Calu3 (cell line): ENCODE results near the gene ALG5. TPM values are rescaled to one million over a fixed set of nuclear protein-coding genes. Genes with fewer than 3 reads are reported as not detected.
A peak's percentile ranks its signal among the peaks of the same experiment; 100 is the strongest.

ENCODE experiments used
- BruUV-seq: library from RNA; stranded (reverse); fragments of 400-500 nt; replicated peaks from 2 replicates; lab custom pipeline; 2021; lab: Mats Ljungman, UMichigan
- CTCF ChIA-PET: fragments of 300-600 bp; sonication (Branson Sonifier 250); formaldehyde crosslinking; loops from one replicate; lab custom pipeline; 2022; ENCODE audit warnings: antibody characterized with exemption; lab: Charles Lee
- DNase-seq: peaks from one replicate; pipeline ENCODE4 v3.0.0; 2022
- H3K27ac Mint-ChIP-seq: one replicate; pipeline ENCODE4 v1.8.0; 2022; ENCODE audit warnings: mixed read lengths; ENCODE audit not compliant: unreplicated experiment
- H3K27me3 Mint-ChIP-seq: one replicate; pipeline ENCODE4 v1.8.0; 2022; ENCODE audit warnings: mixed read lengths; ENCODE audit not compliant: unreplicated experiment
- H3K36me3 Mint-ChIP-seq: one replicate; pipeline ENCODE4 v1.8.0; 2022; ENCODE audit warnings: mild to moderate bottlenecking, moderate library complexity, mixed read lengths; ENCODE audit not compliant: insufficient read depth, unreplicated experiment
- H3K4me1 Mint-ChIP-seq: one replicate; pipeline ENCODE4 v1.8.0; 2022; ENCODE audit warnings: mild to moderate bottlenecking, low read depth, mixed read lengths; ENCODE audit not compliant: unreplicated experiment
- H3K4me3 Mint-ChIP-seq: one replicate; pipeline ENCODE4 v1.8.0; 2022; ENCODE audit warnings: mild to moderate bottlenecking, low read depth, moderate library complexity, mixed read lengths; ENCODE audit not compliant: unreplicated experiment
- H3K9me3 Mint-ChIP-seq: one replicate; pipeline ENCODE4 v1.8.0; 2022; ENCODE audit warnings: low read depth, mixed read lengths; ENCODE audit not compliant: unreplicated experiment
- intact Hi-C: fragments of 100-400 bp; cut with micrococcal nuclease; formaldehyde crosslinking; loops from one replicate; pipeline ENCODE4 v1.10.0; 2022; ENCODE audit not compliant: unreplicated experiment
- total RNA-seq: library from RNA; stranded (reverse); gene quantifications from 2 replicates; pipeline ENCODE4 v1.2.3, GENCODE V29; 2022
- TF ChIP-seq, protein P1 (sequence below): fragments of 200-600 bp; IDR thresholded peaks from one replicate; pipeline ENCODE4 v1.8.0; 2022; ENCODE audit warnings: antibody characterized with exemption; ENCODE audit not compliant: unreplicated experiment

ALG5 gene
- total RNA-seq, 1 experiment from 2014 or later, result 35.7 TPM

DNA sequence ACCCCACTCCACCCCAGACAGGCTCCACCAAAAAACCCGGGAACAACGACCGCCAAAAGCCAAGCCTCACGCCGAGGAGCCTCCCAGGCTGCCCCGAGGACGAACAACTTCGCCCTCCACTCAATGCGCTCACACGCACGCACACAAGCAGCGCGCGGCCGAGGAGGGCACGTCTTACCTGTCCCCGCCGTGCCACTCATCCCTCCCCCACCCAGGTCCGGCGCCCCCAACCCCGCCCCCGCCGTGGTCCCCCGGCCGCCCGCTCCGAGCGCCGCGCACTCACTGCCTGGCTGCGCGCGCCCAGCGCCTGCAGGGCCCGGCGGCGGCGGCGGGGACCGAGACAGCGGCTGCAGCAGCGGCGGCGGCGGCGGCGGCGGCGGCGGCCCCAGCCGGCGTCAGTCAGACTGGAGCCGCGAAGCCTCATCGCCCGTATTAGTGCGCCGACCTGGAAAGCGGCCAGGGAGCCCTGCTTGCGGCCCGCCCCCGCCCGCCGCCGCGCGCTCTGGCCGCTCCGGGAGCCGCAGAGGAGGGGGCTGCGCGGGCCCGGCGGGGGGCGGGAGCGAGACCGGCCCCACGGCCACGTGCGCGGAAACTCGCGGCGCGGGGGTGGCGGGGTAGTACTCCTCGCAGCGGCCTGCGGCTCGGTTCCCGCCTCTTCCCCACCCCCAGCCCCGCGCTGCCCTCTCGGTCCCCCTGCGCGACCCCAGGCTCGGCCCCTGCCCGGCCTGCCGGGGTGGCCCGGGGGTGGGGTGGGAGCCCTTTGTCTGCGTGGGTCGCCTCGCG, 79.1 kb downstream of the ALG5 start, which contains the start of gene SMAD9:
TSS of gene SMAD9 (minus strand) at position 406 of the 783 bp plus-strand sequence. CDS start 40,549 bp downstream, outside the sequence.
- H3K36me3 Mint-ChIP-seq, result peaks cover 11% of the 10 kb centered on the region
- no peaks in the 10 kb centered on the region for H3K27me3 Mint-ChIP-seq
- H3K9me3 Mint-ChIP-seq, result no peaks in the 10 kb centered on the region
- no TSS peak for BruUV-seq
- no peak within 1 kb of the TSS for H3K27ac Mint-ChIP-seq
- DNase-seq, result peak; percentile 55
- H3K4me1 Mint-ChIP-seq, result no peaks in the 10 kb centered on the region
- intact Hi-C loops, result no loop called here
- CTCF ChIA-PET, result no interaction called here
- TF ChIP-seq, protein P1, sequence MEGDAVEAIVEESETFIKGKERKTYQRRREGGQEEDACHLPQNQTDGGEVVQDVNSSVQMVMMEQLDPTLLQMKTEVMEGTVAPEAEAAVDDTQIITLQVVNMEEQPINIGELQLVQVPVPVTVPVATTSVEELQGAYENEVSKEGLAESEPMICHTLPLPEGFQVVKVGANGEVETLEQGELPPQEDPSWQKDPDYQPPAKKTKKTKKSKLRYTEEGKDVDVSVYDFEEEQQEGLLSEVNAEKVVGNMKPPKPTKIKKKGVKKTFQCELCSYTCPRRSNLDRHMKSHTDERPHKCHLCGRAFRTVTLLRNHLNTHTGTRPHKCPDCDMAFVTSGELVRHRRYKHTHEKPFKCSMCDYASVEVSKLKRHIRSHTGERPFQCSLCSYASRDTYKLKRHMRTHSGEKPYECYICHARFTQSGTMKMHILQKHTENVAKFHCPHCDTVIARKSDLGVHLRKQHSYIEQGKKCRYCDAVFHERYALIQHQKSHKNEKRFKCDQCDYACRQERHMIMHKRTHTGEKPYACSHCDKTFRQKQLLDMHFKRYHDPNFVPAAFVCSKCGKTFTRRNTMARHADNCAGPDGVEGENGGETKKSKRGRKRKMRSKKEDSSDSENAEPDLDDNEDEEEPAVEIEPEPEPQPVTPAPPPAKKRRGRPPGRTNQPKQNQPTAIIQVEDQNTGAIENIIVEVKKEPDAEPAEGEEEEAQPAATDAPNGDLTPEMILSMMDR, result no peak
- peak within 1 kb of the TSS; percentile 70 for H3K4me3 Mint-ChIP-seq

DNA sequence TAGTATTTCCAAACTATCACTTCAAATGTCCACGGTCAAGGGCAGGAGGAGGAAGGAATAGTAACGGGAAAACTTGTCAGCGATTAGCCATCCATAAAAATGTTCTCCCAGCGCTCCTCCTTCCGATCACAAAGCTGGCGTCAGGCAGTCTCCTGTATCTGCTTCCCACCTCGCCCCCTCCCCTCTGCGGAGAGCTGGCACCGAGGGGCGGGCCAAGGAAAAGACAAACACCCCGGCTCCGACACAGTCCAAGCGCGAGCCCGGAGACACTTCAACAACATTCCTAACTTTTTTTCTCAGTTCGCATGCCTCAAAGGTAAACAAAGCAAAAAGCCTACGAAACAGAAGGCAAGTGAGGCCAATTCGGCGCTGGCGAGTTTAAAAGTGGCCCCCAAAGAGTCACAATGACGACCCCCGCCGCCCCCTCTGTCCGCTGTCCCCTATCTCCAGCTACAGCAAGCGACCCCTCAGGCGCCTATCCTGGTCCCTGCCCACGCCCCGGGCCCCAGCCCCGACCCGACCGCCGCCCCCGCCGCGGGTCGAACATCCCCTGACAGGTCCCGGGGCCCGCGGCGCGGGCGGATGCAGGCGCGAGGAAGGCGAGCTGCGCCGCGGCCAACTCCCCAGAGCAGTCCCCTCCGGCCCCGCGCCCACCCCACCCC, 79.8 kb downstream of the ALG5 start:
- Mint-ChIP-seq H3K4me3 (peak overlapping the region; percentile 70), H3K9me3 (no peaks in the 10 kb centered on the region), H3K36me3 (peaks cover 11% of the 10 kb centered on the region), H3K27ac (no peak overlapping the region), H3K4me1 (no peaks in the 10 kb centered on the region), H3K27me3 (no peaks in the 10 kb centered on the region)
- CTCF ChIA-PET, result no interaction called here
- intact Hi-C loops, result no loop called here
- TF ChIP-seq, protein P1, result no peak
- BruUV-seq, result no TSS peak
- peak; percentile 9 for DNase-seq

DNA sequence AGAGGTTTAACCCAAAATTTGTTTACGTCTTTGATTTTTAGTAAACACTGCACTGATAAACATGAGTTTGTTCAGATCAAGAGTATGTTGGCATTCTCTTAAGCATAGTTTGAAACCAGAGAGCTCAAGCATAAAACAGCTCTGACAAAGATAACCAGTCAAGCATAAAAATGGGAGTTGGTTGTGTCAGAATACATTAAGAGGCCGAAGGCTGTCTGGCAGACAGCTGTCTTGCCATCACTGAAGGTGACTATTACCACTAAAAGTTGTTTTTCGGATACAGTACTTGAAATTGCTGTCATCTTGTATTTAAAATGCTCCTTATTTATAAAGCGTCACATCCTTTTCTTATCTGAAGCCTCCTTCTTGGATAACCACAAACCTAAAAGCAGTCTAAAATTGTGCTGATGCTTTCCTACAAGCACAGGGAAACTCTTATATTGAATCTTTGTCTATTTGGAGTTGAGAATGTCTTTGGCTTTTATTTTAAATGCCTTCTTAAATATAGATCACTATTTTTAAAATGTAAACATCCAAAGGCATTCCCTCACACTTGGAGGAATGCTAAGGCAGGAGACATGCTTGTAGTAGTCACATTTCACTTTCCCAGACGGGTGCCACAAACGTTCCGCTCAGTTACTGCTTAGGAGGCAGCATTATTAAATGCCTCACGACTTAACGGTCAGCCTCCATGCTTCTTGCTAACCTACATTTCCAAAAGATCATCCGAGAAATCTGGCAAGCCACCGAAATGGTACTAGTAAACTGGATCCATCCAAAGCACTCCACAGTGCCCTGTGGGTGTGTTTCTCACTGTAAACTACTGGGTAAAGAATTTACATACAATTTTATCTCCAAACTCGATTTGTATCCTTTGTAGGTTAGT, 80.7 kb downstream of the ALG5 start:
- intact Hi-C loops, result no loop called here
- Mint-ChIP-seq H3K4me3 (peak overlapping the region; percentile 70), H3K9me3 (no peaks in the 10 kb centered on the region), H3K36me3 (peaks cover 11% of the 10 kb centered on the region), H3K27me3 (no peaks in the 10 kb centered on the region), H3K27ac (no peak overlapping the region), H3K4me1 (no peaks in the 10 kb centered on the region)
- TF ChIP-seq, protein P1, result no peak
- no TSS peak for BruUV-seq
- DNase-seq, result no peak
- CTCF ChIA-PET, result no interaction called here

DNA sequence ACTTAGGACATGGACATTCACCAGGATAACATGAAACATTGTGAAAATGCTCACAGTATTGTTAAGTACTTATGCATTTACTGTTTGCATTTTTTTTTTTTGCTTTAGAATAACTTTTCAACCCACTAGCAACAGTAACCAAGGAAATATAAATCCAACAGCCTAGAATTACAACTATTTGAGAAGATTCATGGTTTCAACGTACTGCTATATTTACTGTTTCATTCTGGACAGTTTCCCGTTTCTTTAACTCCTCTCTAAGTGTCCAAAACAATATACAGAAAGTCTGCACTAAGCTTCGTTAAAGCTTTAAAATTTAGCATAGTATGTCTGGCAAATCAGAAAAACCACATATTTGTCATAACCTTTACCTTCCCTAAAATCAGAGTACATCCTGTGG, 81.8 kb downstream of the ALG5 start:
- CTCF ChIA-PET, result no interaction called here
- Mint-ChIP-seq H3K36me3 (peaks cover 11% of the 10 kb centered on the region), H3K27me3 (no peaks in the 10 kb centered on the region), H3K4me1 (no peaks in the 10 kb centered on the region), H3K4me3 (no peak overlapping the region), H3K9me3 (no peaks in the 10 kb centered on the region), H3K27ac (no peak overlapping the region)
- TF ChIP-seq, protein P1, result no peak
- BruUV-seq, result no TSS peak
- no peak for DNase-seq
- intact Hi-C loops, result no loop called here
